VCaP (cell line): Measurements from ENCODE around the gene HMCN1.

Source experiments
- H3K27ac ChIP-seq: fragments of 450-650 bp; 2 replicates; pipeline ENCODE4 v1.5.1; 2017
- TF ChIP-seq, protein P1 (sequence below): fragments of 450-650 bp; conservative IDR thresholded peaks from 2 replicates; pipeline ENCODE4 v1.5.1; 2017; ENCODE audit warnings: mild to moderate bottlenecking, moderate library complexity

The HMCN1 gene

GRCh38 chr1:186142159-186142558, 408.0 kb downstream of the HMCN1 start:
- no peak overlapping the region for H3K27ac ChIP-seq
- TF ChIP-seq, protein P1, sequence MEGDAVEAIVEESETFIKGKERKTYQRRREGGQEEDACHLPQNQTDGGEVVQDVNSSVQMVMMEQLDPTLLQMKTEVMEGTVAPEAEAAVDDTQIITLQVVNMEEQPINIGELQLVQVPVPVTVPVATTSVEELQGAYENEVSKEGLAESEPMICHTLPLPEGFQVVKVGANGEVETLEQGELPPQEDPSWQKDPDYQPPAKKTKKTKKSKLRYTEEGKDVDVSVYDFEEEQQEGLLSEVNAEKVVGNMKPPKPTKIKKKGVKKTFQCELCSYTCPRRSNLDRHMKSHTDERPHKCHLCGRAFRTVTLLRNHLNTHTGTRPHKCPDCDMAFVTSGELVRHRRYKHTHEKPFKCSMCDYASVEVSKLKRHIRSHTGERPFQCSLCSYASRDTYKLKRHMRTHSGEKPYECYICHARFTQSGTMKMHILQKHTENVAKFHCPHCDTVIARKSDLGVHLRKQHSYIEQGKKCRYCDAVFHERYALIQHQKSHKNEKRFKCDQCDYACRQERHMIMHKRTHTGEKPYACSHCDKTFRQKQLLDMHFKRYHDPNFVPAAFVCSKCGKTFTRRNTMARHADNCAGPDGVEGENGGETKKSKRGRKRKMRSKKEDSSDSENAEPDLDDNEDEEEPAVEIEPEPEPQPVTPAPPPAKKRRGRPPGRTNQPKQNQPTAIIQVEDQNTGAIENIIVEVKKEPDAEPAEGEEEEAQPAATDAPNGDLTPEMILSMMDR: no peak

DNA sequence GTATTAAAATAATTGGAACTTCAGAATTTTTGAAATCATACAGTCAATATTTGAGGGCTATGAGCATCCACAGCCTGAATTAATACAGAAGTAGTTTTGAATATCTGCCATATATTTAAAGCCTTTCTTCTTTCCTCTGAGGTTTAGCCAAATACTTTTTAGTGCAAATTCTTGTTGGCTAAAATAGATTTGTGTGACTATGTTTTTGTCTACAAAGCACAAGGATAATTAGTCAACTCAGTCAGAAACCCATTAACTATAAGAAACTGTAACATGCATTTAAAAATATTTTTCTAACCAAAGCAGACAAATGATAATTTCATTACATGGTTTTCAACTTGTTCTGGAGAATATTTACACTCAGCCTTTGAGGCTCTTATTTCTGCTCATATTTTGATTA, 408.7 kb downstream of the HMCN1 start:
- H3K27ac ChIP-seq: no peak overlapping the region
- TF ChIP-seq, protein P1: no peak

DNA sequence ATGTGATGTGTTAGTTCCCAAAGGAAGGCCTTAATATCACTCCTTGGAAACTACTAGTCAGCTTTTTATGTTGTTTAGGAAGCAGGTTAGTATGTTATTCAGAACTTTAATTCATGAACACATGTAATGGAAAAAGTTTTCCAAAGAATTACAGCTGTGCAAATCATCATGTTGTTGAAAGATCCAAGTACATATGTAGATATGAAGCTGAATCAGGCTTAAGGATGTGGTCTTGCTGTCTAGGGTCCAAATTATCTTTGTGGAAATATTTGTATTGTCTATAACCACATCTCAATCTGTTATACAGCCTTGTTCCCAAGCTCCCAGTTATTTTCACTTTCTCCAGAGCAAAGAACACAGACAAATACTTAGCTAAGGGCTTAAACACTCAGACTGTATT, 409.3 kb downstream of the HMCN1 start:
- TF ChIP-seq, protein P1: no peak
- no peak overlapping the region for H3K27ac ChIP-seq

- TF ChIP-seq, protein P1: no peak
- no peak overlapping the region for H3K27ac ChIP-seq
These were observed 410.3 kb downstream of the HMCN1 start for GRCh38 chr1:186144505-186144904.

- no peak overlapping the region for H3K27ac ChIP-seq
- TF ChIP-seq, protein P1: no peak
These were observed 412.8 kb downstream of the HMCN1 start for GRCh38 chr1:186146974-186147373.

DNA sequence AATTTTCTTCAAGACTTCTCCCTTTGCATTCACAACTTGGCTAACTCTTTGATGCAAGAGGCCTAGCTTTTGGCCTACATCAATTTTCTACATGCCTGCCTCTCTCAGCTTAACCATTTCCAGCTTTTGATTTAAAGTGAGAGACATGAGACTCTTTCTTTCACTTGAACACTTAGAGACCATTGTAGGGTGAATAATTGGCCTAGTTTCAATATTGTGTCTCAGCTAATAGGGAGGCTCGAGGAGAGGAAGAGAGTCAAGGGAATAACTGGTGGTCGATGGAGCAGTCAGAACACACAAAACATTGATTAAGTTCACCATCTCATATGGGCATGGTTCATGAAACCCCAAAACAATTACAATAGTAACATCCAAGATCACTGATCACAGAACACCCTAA, 415.4 kb downstream of the HMCN1 start:
- H3K27ac ChIP-seq: no peak overlapping the region
- TF ChIP-seq, protein P1: no peak

- TF ChIP-seq, protein P1: no peak
- H3K27ac ChIP-seq: no peak overlapping the region
These were observed 418.0 kb downstream of the HMCN1 start for GRCh38 chr1:186152227-186152619.
